RWPE1 (cell line): ENCODE measurements around the gene CCN5.

ENCODE experiments used
- CTCF ChIA-PET: fragments of 350-600 bp; sonication (Branson Sonifier 250); formaldehyde crosslinking; extraction: SDS; loops from one replicate; lab custom pipeline; 2021; lab: Yijun Ruan, JAX
- POLR2A ChIA-PET: fragments of 400-600 bp; formaldehyde crosslinking; extraction: SDS; loops from one replicate; lab custom pipeline; 2020; ENCODE audit warnings: antibody characterized with exemption; ENCODE audit not compliant: low non-redundant PET; lab: Yijun Ruan, JAX
- DNase-seq: peaks from one replicate; pipeline ENCODE4 v3.0.0; 2012; ENCODE audit warnings: low spot score
- H3K27ac ChIP-seq: fragments of 450-650 bp; 2 replicates; pipeline ENCODE4 v1.5.1; 2017
- CTCF ChIP-seq: fragments of 450-650 bp; conservative IDR thresholded peaks from 2 replicates; pipeline ENCODE4 v1.5.1; 2017; ENCODE audit warnings: low read depth, mild to moderate bottlenecking

The CCN5 gene

GRCh38 chr20:44748005-44748370 lies 32.8 kb downstream of the CCN5 start:
- ChIA-PET POLR2A (no interaction called here), CTCF (interaction anchor here (0.6 to 5.3 kb wide), 15 partner anchors 10 to 202 kb away, joined by 3 to 39 read pairs (median 3); no protein-coding TSS in a partner anchor)
- TF ChIP-seq CTCF = no peak
- no peak for DNase-seq
- no peak overlapping the region for H3K27ac ChIP-seq

GRCh38 chr20:44750081-44750805 lies 35.1 kb downstream of the CCN5 start:
- no peak; the same call in 1 of the 2 replicates for TF ChIP-seq CTCF
- ChIA-PET CTCF (interaction anchor here (0.6 to 5.3 kb wide), 18 partner anchors 10 to 556 kb away, joined by 3 to 39 read pairs (median 3); partner anchors contain the start of gene YWHAB), POLR2A (no interaction called here)
- peak; percentile 43 for DNase-seq
- no peak overlapping the region for H3K27ac ChIP-seq

GRCh38 chr20:44752099-44752931 lies 37.1 kb downstream of the CCN5 start:
- DNase-seq = no peak
- ChIA-PET POLR2A (no interaction called here), CTCF (interaction anchor here (0.5 to 1.6 kb wide), 9 partner anchors 18 to 193 kb away, joined by 3 to 6 read pairs (median 3); no protein-coding TSS in a partner anchor)
- TF ChIP-seq CTCF = no peak
- no peak overlapping the region for H3K27ac ChIP-seq

- no peak for TF ChIP-seq CTCF
- CTCF ChIA-PET = interaction anchor here (0.6 to 1.5 kb wide), 5 partner anchors 16 to 1227 kb away, joined by 3 to 4 read pairs (median 4); no protein-coding TSS in a partner anchor
- POLR2A ChIA-PET = no interaction called here
- DNase-seq = no peak
- H3K27ac ChIP-seq = no peak overlapping the region
Measured at GRCh38 chr20:44754554-44754953, 39.4 kb downstream of the CCN5 start.

GRCh38 chr20:44756011-44756688 lies 41.0 kb downstream of the CCN5 start:
- no peak for TF ChIP-seq CTCF
- H3K27ac ChIP-seq = no peak overlapping the region
- CTCF ChIA-PET = interaction anchor here (0.5 to 1.4 kb wide), 6 partner anchors 11 to 111 kb away, joined by 3 to 6 read pairs (median 4); no protein-coding TSS in a partner anchor
- DNase-seq = no peak
- POLR2A ChIA-PET = no interaction called here

GRCh38 chr20:44756956-44757355 lies 41.8 kb downstream of the CCN5 start:
- ChIA-PET POLR2A (no interaction called here), CTCF (interaction anchor here (2.2 kb wide), 1 partner anchor 8 kb away, joined by 15 read pairs; no protein-coding TSS in a partner anchor)
- no peak for DNase-seq
- no peak overlapping the region for H3K27ac ChIP-seq
- TF ChIP-seq CTCF = no peak
